ENCODE results near the gene CCNI2. TPM values are rescaled to one million over a fixed set of nuclear protein-coding genes. Genes with fewer than 3 reads are reported as not detected.

CCNI2 gene
- total RNA-seq, 1 donor from 2014 or later: 2.5 TPM

DNA sequence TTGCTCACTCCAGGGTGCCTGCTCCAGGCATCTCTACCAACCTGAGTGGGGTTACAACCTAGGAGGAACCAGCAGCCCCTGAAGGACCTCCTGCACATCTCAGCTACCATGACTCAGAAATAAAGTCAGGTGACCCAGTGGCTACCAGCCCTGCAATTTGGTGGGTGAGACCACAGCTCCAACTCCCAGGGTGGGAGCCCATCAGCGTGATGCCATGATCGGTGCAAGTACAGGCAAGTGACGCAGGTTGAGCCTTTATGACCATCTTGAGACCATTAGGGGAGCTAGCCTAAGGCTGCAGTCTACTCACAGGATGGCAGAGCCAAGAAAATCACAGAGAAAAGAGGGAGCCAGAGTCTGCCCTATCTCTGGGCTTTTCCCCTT lies 21.3 kb downstream of the CCNI2 start:
- H3K27me3 Mint-ChIP-seq (ENCODE audit: low read depth): no peaks in the 10 kb centered on the region
- no peaks in the 10 kb centered on the region for H3K9me3 Mint-ChIP-seq
- no peak for DNase-seq (ENCODE audit: low spot score in 2 of 2, unreplicated experiment in 2 of 2)
- TF ChIP-seq, protein P1, sequence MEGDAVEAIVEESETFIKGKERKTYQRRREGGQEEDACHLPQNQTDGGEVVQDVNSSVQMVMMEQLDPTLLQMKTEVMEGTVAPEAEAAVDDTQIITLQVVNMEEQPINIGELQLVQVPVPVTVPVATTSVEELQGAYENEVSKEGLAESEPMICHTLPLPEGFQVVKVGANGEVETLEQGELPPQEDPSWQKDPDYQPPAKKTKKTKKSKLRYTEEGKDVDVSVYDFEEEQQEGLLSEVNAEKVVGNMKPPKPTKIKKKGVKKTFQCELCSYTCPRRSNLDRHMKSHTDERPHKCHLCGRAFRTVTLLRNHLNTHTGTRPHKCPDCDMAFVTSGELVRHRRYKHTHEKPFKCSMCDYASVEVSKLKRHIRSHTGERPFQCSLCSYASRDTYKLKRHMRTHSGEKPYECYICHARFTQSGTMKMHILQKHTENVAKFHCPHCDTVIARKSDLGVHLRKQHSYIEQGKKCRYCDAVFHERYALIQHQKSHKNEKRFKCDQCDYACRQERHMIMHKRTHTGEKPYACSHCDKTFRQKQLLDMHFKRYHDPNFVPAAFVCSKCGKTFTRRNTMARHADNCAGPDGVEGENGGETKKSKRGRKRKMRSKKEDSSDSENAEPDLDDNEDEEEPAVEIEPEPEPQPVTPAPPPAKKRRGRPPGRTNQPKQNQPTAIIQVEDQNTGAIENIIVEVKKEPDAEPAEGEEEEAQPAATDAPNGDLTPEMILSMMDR (IDR thresholded peaks at IDR 0.05; ENCODE audit: unreplicated experiment): no peak
- H3K4me1 Mint-ChIP-seq: peaks cover 5% of the 10 kb centered on the region
- no peak overlapping the region for H3K4me3 Mint-ChIP-seq
- peaks cover 2% of the 10 kb centered on the region for H3K36me3 Mint-ChIP-seq
- no peak overlapping the region for H3K27ac Mint-ChIP-seq

- Mint-ChIP-seq H3K9me3 (no peaks in the 10 kb centered on the region), H3K27ac (peak overlapping the region; percentile 4), H3K27me3 (ENCODE audit: low read depth) (no peaks in the 10 kb centered on the region), H3K4me1 (peaks cover 24% of the 10 kb centered on the region), H3K36me3 (no peaks in the 10 kb centered on the region), H3K4me3 (no peak overlapping the region)
- TF ChIP-seq, protein P1 (IDR thresholded peaks at IDR 0.05; ENCODE audit: unreplicated experiment): no peak
- DNase-seq (ENCODE audit: low spot score in 2 of 2, unreplicated experiment in 2 of 2): no peak
These were observed 23.4 kb downstream of the CCNI2 start for GRCh38 chr5:132770476-132771159.

- peaks cover 30% of the 10 kb centered on the region for H3K4me1 Mint-ChIP-seq
- TF ChIP-seq, protein P1 (IDR thresholded peaks at IDR 0.05; ENCODE audit: unreplicated experiment): no peak
- DNase-seq (ENCODE audit: low spot score in 2 of 2, unreplicated experiment in 2 of 2): no peak
- H3K27ac Mint-ChIP-seq: no peak overlapping the region
- H3K4me3 Mint-ChIP-seq: no peak overlapping the region
- H3K9me3 Mint-ChIP-seq: no peaks in the 10 kb centered on the region
- no peaks in the 10 kb centered on the region for H3K36me3 Mint-ChIP-seq
- no peaks in the 10 kb centered on the region for H3K27me3 Mint-ChIP-seq (ENCODE audit: low read depth)
These were observed 24.3 kb downstream of the CCNI2 start for GRCh38 chr5:132771503-132771998.

DNA sequence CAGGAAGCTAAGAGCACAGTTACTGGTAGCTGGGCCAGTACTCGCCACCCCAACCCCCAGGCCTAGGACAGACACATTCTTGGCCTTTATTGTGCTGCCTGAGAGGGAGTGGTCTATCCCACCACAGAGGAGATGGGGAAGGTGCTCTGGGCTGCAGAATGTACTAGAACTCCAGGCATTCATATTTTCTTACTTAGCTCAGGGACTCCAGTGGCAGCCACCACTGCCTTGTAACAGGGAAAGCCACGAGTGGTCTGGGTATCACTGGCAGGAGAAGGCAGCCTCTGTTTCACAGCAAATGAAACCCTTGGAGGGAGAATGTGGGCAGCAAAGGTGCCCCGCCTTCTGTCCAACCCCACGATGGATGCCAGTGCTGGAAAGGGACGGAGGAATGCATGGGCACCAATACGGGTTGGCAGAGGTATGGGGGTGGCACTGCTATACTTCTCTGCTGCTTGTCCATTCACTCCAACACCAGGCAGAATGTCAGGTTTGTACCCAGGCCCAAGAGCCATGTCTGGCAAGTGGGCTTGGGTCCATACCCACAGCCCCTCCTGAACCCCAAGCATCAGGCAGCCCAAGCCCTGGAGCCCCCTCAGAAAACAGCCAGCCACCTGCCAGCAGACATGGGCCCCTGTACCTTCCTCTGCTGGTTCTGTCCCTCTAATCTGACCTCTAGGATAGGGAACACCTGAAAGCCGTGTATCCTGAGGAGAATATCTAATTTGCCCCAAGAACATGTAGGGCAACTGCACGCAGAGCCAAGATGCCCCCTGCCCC lies 25.3 kb downstream of the CCNI2 start:
- Mint-ChIP-seq H3K36me3 (no peaks in the 10 kb centered on the region), H3K27ac (peak overlapping the region; percentile 39), H3K4me1 (peaks cover 30% of the 10 kb centered on the region), H3K27me3 (ENCODE audit: low read depth) (no peaks in the 10 kb centered on the region), H3K9me3 (no peaks in the 10 kb centered on the region), H3K4me3 (no peak overlapping the region)
- no peak for DNase-seq (ENCODE audit: low spot score in 2 of 2, unreplicated experiment in 2 of 2)
- TF ChIP-seq, protein P1 (IDR thresholded peaks at IDR 0.05; ENCODE audit: unreplicated experiment): no peak

- peaks cover 32% of the 10 kb centered on the region for H3K4me1 Mint-ChIP-seq
- no peak overlapping the region for H3K4me3 Mint-ChIP-seq
- no peaks in the 10 kb centered on the region for H3K27me3 Mint-ChIP-seq (ENCODE audit: low read depth)
- H3K27ac Mint-ChIP-seq: no peak overlapping the region
- no peak for DNase-seq (ENCODE audit: low spot score in 2 of 2, unreplicated experiment in 2 of 2)
- no peaks in the 10 kb centered on the region for H3K9me3 Mint-ChIP-seq
- TF ChIP-seq, protein P1 (IDR thresholded peaks at IDR 0.05; ENCODE audit: unreplicated experiment): no peak
- H3K36me3 Mint-ChIP-seq: no peaks in the 10 kb centered on the region
These were observed 25.9 kb downstream of the CCNI2 start for GRCh38 chr5:132773114-132773513.

All from mesothelial cell of epicardium (in vitro differentiated cells).